ENCODE results near the gene PIAS1.
A peak's percentile ranks its signal among the peaks of the same experiment; 100 is the strongest.
"Not testable (repeated sequence)": the region's sequence is repeated elsewhere in the genome, so short reads cannot be mapped to it uniquely, and the experiment has no call there.

The PIAS1 gene

GRCh38 chr15:68221530-68222431 is 167.7 kb downstream of the PIAS1 start:
- not testable (repeated sequence) for DNase-seq

- DNase-seq, result not testable (repeated sequence)
Observed at GRCh38 chr15:68222432-68222743, 168.3 kb downstream of the PIAS1 start.

GRCh38 chr15:68223171-68223570 is 169.1 kb downstream of the PIAS1 start:
- no peak for DNase-seq

GRCh38 chr15:68224108-68224507 is 170.0 kb downstream of the PIAS1 start:
- no peak for DNase-seq

GRCh38 chr15:68224546-68225250 is 170.6 kb downstream of the PIAS1 start:
- DNase-seq, result peak; percentile 10

GRCh38 chr15:68225442-68225841 is 171.3 kb downstream of the PIAS1 start:
- DNase-seq, result not testable (repeated sequence)

GRCh38 chr15:68227643-68228142 is 173.6 kb downstream of the PIAS1 start:
- DNase-seq, result peak; percentile 62

- peak; percentile 37 for DNase-seq
Observed at GRCh38 chr15:68228143-68228970, 174.2 kb downstream of the PIAS1 start.

- peak; percentile 43 for DNase-seq
Observed at GRCh38 chr15:68228971-68229385, 174.9 kb downstream of the PIAS1 start.

- DNase-seq, result peak; percentile 81
Observed at GRCh38 chr15:68229386-68230156, 175.5 kb downstream of the PIAS1 start, which contains the start of gene CLN6. TSS of gene CLN6 (minus strand) at chr15:68229728. CDS start at chr15:68229584, 144 bp downstream.

- DNase-seq, result no peak
Observed at GRCh38 chr15:68230157-68231100, 176.3 kb downstream of the PIAS1 start.

- DNase-seq, result no peak
Observed at GRCh38 chr15:68231102-68231818, 177.1 kb downstream of the PIAS1 start.

- no peak for DNase-seq
Observed at GRCh38 chr15:68232449-68232848, 178.3 kb downstream of the PIAS1 start.

- DNase-seq, result no peak
Observed at GRCh38 chr15:68232937-68233336, 178.8 kb downstream of the PIAS1 start.

GRCh38 chr15:68234060-68234459 is 179.9 kb downstream of the PIAS1 start:
- DNase-seq, result no peak

GRCh38 chr15:68234520-68234919 is 180.4 kb downstream of the PIAS1 start:
- DNase-seq, result not testable (repeated sequence)

- DNase-seq, result no peak
Observed at GRCh38 chr15:68235022-68235421, 180.9 kb downstream of the PIAS1 start.

- no peak for DNase-seq
Observed at GRCh38 chr15:68239025-68239424, 184.9 kb downstream of the PIAS1 start.

GRCh38 chr15:68241088-68241935 is 187.2 kb downstream of the PIAS1 start:
- DNase-seq, result no peak
